GM06990 (cell line): ENCODE data around the gene FAAP100.

Experiments used
- DNase-seq: peaks from one replicate; pipeline ENCODE4 v3.0.0-alpha.2; 2011; ENCODE audit not compliant: insufficient read length; ENCODE audit errors: extremely low read depth
- H3K27me3 ChIP-seq: replicated peaks from 2 replicates; pipeline ENCODE4 v1.6.0; 2011; ENCODE audit warnings: low read length; ENCODE audit not compliant: control insufficient read depth, insufficient read depth
- H3K36me3 ChIP-seq: 2 replicates; pipeline ENCODE4 v1.5.1; 2011; ENCODE audit warnings: low read length; ENCODE audit not compliant: control insufficient read depth, insufficient read depth
- H3K4me3 ChIP-seq: replicated peaks from 2 replicates; pipeline ENCODE4 v1.5.1; 2011; ENCODE audit warnings: low read depth, mild to moderate bottlenecking, control low read depth, low read length
- CTCF ChIP-seq: IDR thresholded peaks from 2 replicates; pipeline ENCODE4 v1.5.1; 2011; ENCODE audit warnings: low read length, control low read depth, mild to moderate bottlenecking, inconsistent platforms; ENCODE audit not compliant: insufficient read depth, poor library complexity, severe bottlenecking

The FAAP100 gene

GRCh38 chr17:81524039-81524864 is 27.9 kb downstream of the FAAP100 start:
- H3K36me3 ChIP-seq: no peaks in the 10 kb centered on the region
- H3K27me3 ChIP-seq: no peaks in the 10 kb centered on the region
- no peak for DNase-seq
- H3K4me3 ChIP-seq: no peak overlapping the region
- TF ChIP-seq CTCF: no peak

GRCh38 chr17:81523402-81524038 is 28.6 kb downstream of the FAAP100 start:
- peak; percentile 36 for TF ChIP-seq CTCF
- Histone ChIP-seq H3K4me3 (no peak overlapping the region), H3K36me3 (no peaks in the 10 kb centered on the region), H3K27me3 (no peaks in the 10 kb centered on the region)
- no peak for DNase-seq

GRCh38 chr17:81522491-81523401 is 29.4 kb downstream of the FAAP100 start:
- no peaks in the 10 kb centered on the region for H3K27me3 ChIP-seq
- peak; percentile 12 for DNase-seq

GRCh38 chr17:81520021-81520901 is 31.9 kb downstream of the FAAP100 start:
- H3K36me3 ChIP-seq: no peaks in the 10 kb centered on the region; the same call in 1 of the 2 replicates
- peak; percentile 30 for DNase-seq
- peak overlapping the region; percentile 67 for H3K4me3 ChIP-seq
- no peak for TF ChIP-seq CTCF
- no peaks in the 10 kb centered on the region for H3K27me3 ChIP-seq

More at GRCh38 chr17:81522491-81523401, 29.4 kb downstream of the FAAP100 start:
- no peak for TF ChIP-seq CTCF
- H3K4me3 ChIP-seq: no peak overlapping the region
- no peaks in the 10 kb centered on the region for H3K36me3 ChIP-seq
